K562 (cell line): ENCODE data around the gene ERGIC1. TPM values are rescaled to one million over a fixed set of nuclear protein-coding genes. Genes with fewer than 3 reads are reported as not detected.

Experiments
- BCL6 ChIP-seq: fragments of 250-450 bp; sonication (Bioruptor Pico); IDR thresholded peaks from 2 replicates; pipeline ENCODE4 v1.4.0; 2020
- BMI1 ChIP-seq: fragments of 150-350 bp; IDR thresholded peaks from 2 replicates; pipeline ENCODE4 v1.6.1; 2014; ENCODE audit warnings: low read length
- L3MBTL2 ChIP-seq: fragments of 450-650 bp; IDR thresholded peaks from 2 replicates; pipeline ENCODE4 v1.6.1; 2016; ENCODE audit warnings: mild to moderate bottlenecking, moderate library complexity
- MYNN ChIP-seq, 2 experiments: sonication (generic); formaldehyde crosslinking in 1 of 2; IDR thresholded peaks; 2 replicates each; pipeline versions ENCODE4 v1.5.0 to v1.6.1; 2016 to 2020; ENCODE audit warnings: antibody characterized with exemption in 1 of 2, missing genetic modification reagents in 1 of 2
- NCOA6 ChIP-seq: fragments of 450-650 bp; IDR thresholded peaks from 2 replicates; pipeline ENCODE4 v1.6.1; 2017; ENCODE audit warnings: mild to moderate bottlenecking
- RBM17 ChIP-seq: fragments of 200-400 bp; formaldehyde crosslinking; IDR thresholded peaks from 2 replicates; pipeline ENCODE4 v1.6.1; 2017; ENCODE audit warnings: low read depth, mild to moderate bottlenecking, low read length, borderline replicate concordance
- SIN3A ChIP-seq, 2 experiments: fragments of 150-350 bp in 1 of 2; IDR thresholded peaks; 2 replicates each; pipeline ENCODE4 v1.6.1; 2011 to 2016; ENCODE audit warnings: borderline replicate concordance in 2 of 2, low read depth in 2 of 2, low read length in 2 of 2, mild to moderate bottlenecking in 2 of 2, moderate library complexity in 2 of 2; ENCODE audit not compliant: control insufficient read depth in 1 of 2
- STAT5A ChIP-seq: IDR thresholded peaks from 2 replicates; pipeline ENCODE4 v1.6.1; 2012; ENCODE audit warnings: low read length, inconsistent platforms, borderline replicate concordance
- STAT6 ChIP-seq: sonication (generic); formaldehyde crosslinking; IDR thresholded peaks from 2 replicates; pipeline ENCODE4 v1.8.1; 2023; ENCODE audit warnings: mild to moderate bottlenecking, missing genetic modification reagents
- TAF15 ChIP-seq: fragments of 200-400 bp; formaldehyde crosslinking; IDR thresholded peaks from 2 replicates; pipeline ENCODE4 v1.6.1; 2017; ENCODE audit warnings: mild to moderate bottlenecking, low read depth, low read length, moderate library complexity
- ZBTB49 ChIP-seq: sonication (generic); formaldehyde crosslinking; IDR thresholded peaks from 2 replicates; pipeline ENCODE4 v1.8.0; 2022; ENCODE audit warnings: missing genetic modification reagents, mild to moderate bottlenecking, borderline replicate concordance
- ZNF146 ChIP-seq: IDR thresholded peaks from one replicate; pipeline ENCODE4 v1.6.1; 2018; ENCODE audit warnings: missing compliant biosample characterization; ENCODE audit not compliant: unreplicated experiment
- ZNF398 ChIP-seq: fragments of 250-450 bp; sonication (Bioruptor Pico); IDR thresholded peaks from 2 replicates; pipeline ENCODE4 v1.8.0; 2021; ENCODE audit warnings: moderate library complexity, mild to moderate bottlenecking, inconsistent platforms
- polyA plus RNA-seq, 8 experiments: library from polyadenylated mRNA; depleted of rRNA in 4 of 8; stranded (reverse) in 5 of 8; unstranded in 3 of 8; fragments of >200 nt; fragmentation: Nextera tagmentation in 2 of 8; fragmentation: Illumina TruSeq in 1 of 8; extraction: Ambion mirVana in 2 of 8; extraction: Trizol in 1 of 8; gene quantifications; 2 replicates each; pipeline versions ENCODE4 v1.2.1 to v1.2.3, GENCODE V29; 2011 to 2014; ENCODE audit warnings: inconsistent platforms in 1 of 8, missing spikeins in 1 of 8
- total RNA-seq, 7 experiments: library from RNA; depleted of rRNA in 6 of 7; stranded (reverse); fragments of >200 nt in 6 of 7; fragmentation: Illumina TruSeq in 2 of 7; extraction: Trizol in 2 of 7; gene quantifications; 2 replicates each; pipeline versions ENCODE4 v1.2.1 to v1.2.3, GENCODE V29; 2011 to 2021; ENCODE audit warnings: low replicate concordance in 1 of 7
- TF ChIP-seq, protein P1 (sequence below): IDR thresholded peaks from 3 replicates; pipeline ENCODE4 v1.6.1; 2011; ENCODE audit warnings: borderline replicate concordance, mild to moderate bottlenecking; ENCODE audit not compliant: insufficient read length, insufficient read depth
- TF ChIP-seq, protein P2 (sequence below), 2 experiments: fragments of 450-650 bp; conservative IDR thresholded peaks; 2 replicates each; pipeline ENCODE4 v1.6.1; 2017; ENCODE audit warnings: mild to moderate bottlenecking in 2 of 2, moderate library complexity in 2 of 2

The ERGIC1 gene
- total and polyA plus RNA-seq, 9 of the 15 experiments (the other 6 are each of a cell fraction or from before 2014, with no cell fraction given), result 5.5 to 68.4 (median 36.4) TPM

- TF ChIP-seq STAT5A, result no peak
- TF ChIP-seq ZNF146, result no peak
- no peak for TF ChIP-seq BMI1
- TF ChIP-seq MYNN (IDR thresholded peaks at IDR 0.05), result no peak
- no peak for TF ChIP-seq MYNN (CRISPR knock-in tag; IDR thresholded peaks at IDR 0.05)
- TF ChIP-seq ZBTB49 (CRISPR knock-in tag), result no peak
- TF ChIP-seq STAT6 (CRISPR knock-in tag), result no peak
- no peak for TF ChIP-seq BCL6 (CRISPR knock-in tag)
- TF ChIP-seq NCOA6, result no peak
- no peak for TF ChIP-seq TAF15
- TF ChIP-seq, protein P1, sequence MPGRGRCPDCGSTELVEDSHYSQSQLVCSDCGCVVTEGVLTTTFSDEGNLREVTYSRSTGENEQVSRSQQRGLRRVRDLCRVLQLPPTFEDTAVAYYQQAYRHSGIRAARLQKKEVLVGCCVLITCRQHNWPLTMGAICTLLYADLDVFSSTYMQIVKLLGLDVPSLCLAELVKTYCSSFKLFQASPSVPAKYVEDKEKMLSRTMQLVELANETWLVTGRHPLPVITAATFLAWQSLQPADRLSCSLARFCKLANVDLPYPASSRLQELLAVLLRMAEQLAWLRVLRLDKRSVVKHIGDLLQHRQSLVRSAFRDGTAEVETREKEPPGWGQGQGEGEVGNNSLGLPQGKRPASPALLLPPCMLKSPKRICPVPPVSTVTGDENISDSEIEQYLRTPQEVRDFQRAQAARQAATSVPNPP, result no peak
- TF ChIP-seq, protein P2, sequence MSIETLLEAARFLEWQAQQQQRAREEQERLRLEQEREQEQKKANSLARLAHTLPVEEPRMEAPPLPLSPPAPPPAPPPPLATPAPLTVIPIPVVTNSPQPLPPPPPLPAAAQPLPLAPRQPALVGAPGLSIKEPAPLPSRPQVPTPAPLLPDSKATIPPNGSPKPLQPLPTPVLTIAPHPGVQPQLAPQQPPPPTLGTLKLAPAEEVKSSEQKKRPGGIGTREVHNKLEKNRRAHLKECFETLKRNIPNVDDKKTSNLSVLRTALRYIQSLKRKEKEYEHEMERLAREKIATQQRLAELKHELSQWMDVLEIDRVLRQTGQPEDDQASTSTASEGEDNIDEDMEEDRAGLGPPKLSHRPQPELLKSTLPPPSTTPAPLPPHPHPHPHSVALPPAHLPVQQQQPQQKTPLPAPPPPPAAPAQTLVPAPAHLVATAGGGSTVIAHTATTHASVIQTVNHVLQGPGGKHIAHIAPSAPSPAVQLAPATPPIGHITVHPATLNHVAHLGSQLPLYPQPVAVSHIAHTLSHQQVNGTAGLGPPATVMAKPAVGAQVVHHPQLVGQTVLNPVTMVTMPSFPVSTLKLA (conservative IDR thresholded peaks at IDR 0.05), result peak in 1 of 2 experiments; percentile 67; a peak in 2 of 4 replicates
- no peak for TF ChIP-seq RBM17
- TF ChIP-seq L3MBTL2, result 0 out of 2 replicates have a peak, but pooled peaks have one; percentile 30
- peak; percentile 49 to 56; a peak in 2 of 4 replicates for TF ChIP-seq SIN3A (IDR thresholded peaks at IDR 0.05; ENCODE audit: borderline replicate concordance in 2 of 2, control insufficient read depth in 1 of 2, low read depth in 2 of 2, low read length in 2 of 2)
- TF ChIP-seq ZNF398 (CRISPR knock-in tag), result no peak
Measured at GRCh38 chr5:172833686-172834414, at the start of gene ERGIC1 (continued).
